Iris pigment epithelial cell (primary cell): ENCODE data around the gene GNAI1.

Experiments
- DNase-seq: peaks from one replicate; pipeline ENCODE4 v3.0.0-alpha.2; 2011; ENCODE audit warnings: low read depth

GNAI1 gene

DNA sequence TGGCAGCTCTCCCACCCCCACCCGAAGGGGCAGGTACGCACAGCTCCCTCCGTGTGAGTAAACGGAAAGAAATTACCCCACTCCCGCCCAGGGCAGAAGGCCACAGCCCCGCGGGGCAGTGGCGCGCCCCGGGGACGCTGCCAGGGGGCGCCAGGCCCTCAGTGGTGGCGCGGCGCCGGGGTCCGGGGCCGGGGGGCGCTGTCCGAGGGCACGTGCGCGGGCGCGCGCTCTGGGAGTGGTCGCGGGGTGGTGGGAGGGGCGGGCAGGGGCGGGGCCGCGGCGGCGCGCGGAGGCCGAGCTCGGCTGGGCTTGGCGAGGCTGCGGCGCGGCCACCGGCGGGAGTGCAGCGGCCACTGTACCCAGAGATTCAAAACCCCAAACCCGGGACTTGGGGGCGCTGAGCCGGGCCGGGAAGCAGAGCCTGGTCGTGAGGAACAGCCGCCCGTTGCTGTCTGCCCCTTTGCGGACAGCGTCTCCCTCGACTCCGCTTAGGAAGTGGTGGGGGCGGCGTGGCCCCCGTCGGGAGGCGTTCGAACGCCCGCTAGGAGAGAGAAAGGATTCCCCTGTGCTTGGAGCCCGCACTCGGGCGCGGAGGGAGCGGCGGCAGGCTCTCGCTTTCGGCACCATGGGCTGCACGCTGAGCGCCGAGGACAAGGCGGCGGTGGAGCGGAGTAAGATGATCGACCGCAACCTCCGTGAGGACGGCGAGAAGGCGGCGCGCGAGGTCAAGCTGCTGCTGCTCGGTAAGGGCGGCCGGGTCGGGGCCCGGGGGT, at the start of gene GNAI1:
Gene GNAI1 (plus strand): TSS at position 296 of the 773 bp plus-strand sequence. CDS start 330 bp downstream, at position 626.
- peak; percentile 81 for DNase-seq

DNA sequence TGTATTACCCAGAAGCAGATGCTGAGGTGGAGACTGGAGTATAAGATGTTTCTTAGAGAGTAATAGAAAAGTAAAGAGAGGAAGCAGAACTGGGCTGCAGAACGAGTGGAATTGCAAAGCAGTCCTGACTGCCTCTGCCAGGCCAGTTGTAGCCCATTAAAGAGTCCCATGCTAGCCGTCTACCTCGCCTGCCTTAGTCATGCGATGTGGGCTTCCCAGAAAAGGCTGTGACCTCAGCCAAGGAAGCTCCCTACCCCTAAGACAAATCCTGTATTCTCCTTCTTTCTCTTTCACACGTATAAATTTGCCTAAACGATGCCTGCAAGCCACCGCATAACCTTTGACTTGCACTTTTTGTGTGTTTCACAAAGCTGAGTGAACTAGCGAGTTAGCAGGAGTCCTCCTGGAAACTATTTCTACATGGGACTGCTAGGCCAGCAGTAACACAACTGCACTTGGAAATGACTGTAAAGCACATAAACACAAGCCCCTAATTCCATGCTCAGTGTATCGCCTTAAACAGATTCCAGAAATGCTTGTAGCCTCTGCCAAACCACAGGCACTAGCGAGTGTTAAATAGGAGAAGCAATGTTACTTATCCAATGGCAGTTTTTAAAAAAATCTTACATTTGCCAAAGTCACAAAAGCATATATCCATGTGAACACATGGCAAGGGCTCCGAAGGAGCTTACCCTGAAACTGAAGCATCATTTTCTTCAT, 47.4 kb upstream of the GNAI1 start:
- peak; percentile 92 for DNase-seq

GRCh38 chr7:80087771-80088170, 46.9 kb upstream of the GNAI1 start:
- DNase-seq: no peak

DNA sequence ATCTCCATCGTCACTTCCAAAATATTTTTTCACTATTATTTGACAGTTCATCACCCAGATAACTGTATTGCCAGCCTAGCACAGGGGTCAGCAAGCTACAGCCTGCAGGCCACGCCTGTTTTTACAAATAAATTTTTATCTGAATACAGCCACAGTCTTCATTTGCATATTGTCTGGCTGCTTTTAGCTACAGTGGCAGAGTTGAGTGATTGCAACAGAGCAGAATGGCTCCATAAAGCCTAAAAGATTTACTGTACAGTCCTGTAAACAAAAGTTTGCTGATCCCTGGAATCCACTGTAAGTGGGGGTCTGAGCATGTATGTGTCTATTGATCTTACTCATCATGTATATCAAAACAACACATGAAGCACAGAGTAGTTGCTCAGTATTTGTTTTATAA, 45.9 kb upstream of the GNAI1 start:
- DNase-seq: peak; percentile 81

DNA sequence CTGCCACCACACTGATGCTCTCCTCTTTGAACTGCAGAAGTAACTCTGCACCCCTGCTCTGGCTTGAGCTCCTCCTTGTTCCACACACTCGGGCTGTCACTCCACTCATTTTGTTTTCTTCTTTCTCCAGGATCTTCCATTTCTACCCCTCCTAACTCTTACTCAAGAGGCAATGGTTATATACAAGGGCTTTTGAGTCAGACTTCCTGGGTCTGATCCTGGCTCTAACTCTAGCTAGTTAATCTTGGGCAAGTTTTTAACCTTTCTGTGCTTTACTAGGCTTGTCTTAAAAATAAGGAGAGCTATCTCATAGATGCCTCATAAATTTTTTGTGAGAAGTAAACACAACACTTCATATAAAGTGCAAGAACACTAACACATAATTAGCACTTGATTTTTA, 45.3 kb upstream of the GNAI1 start:
- peak; percentile 83 for DNase-seq

- no peak for DNase-seq
Measured at GRCh38 chr7:80093349-80093748, 41.3 kb upstream of the GNAI1 start.

GRCh38 chr7:80095545-80095944, 39.1 kb upstream of the GNAI1 start:
- peak; percentile 29 for DNase-seq

GRCh38 chr7:80097756-80098155, 36.9 kb upstream of the GNAI1 start:
- peak; percentile 62 for DNase-seq

GRCh38 chr7:80098795-80099194, 35.8 kb upstream of the GNAI1 start:
- no peak for DNase-seq

DNA sequence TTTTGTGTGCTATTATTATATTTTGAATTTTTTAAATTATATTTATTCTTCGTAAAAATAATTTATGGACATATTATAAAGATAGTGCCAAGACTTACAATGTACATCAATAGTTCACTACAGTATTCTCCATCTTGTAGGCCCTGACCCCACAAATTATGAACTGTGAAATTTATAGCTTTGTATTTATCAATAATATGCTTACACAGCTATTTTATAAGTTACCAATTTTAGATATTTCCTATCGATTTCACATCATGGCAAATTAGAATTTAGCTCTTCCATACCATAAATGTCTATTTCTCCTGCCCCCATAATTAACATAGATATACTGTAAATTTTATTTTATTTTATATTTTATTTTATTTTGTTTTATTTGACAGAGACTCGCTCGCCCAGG, 34.4 kb upstream of the GNAI1 start:
- no peak for DNase-seq

DNA sequence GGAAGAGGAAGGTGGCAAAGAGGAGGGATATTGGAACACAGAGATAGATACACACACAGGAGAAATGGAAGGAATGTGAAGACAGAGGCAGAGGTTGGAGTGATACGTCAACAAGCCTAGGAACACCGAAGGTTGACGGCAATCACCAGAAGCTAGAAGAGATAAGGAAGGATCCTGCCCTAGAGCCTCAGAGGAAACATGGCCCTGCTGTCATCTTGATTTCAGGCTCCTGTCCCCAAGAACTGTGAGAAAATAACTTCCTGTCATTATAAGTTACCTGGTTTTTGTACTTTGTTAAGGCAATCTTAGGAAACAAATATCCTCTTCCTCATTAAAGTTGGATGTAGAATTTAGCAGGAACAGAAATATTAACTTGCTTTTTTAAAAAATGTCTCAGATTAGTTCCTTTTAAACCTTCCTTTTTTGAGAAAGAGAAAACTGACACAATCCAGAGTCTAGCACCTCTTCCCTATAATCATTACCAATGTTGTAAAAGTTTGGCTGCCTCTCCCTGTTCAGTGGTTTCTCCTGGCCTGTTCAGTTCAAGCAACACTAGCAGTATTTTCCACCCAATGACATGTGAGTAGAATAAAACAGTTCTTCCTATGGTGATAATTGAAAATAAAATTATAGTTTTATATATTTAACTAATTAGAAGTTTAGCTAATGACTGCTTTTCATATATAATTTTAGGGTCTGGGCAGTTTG, 28.8 kb upstream of the GNAI1 start:
- no peak for DNase-seq

- DNase-seq: no peak
Measured at GRCh38 chr7:80106498-80107113, 28.0 kb upstream of the GNAI1 start.

- no peak for DNase-seq
Measured at GRCh38 chr7:80107278-80107677, 27.4 kb upstream of the GNAI1 start.

- DNase-seq: no peak
Measured at GRCh38 chr7:80110376-80110775, 24.3 kb upstream of the GNAI1 start.

- no peak for DNase-seq
Measured at GRCh38 chr7:80114159-80114558, 20.5 kb upstream of the GNAI1 start.

DNA sequence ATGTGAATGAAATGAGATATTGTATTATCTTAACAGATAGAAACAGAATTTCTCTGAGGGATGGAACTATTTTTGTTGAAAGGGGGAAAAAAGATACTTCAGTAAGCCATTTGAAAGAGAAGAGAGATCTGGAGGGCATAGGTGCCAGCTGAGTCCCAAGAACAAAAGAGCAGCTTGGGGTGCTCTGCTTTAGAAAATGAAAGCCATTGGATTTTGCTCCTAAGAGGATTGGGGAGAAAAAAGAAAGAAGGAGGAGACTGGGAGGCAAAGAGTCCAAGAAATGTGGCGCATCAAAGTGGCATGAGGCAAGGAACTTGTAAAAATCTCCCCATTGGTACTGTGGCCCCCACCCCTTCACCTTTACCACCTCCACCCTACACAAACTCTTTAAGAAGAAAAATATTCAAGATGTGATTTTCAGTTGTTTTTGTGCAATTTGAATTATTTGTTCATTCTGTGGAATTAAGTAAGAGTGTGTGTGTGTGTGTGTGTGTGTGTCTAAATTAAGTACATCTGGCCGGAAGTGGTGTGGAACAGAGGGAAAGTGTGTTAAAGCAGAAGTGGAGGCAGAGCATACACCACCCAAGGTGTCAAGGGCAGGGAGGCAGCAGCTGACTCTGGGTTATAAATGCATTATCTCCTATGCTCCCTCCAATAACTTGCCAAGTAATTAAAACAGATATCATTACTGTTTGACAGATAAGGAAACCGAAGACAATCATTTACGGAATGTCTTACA, 9.9 kb upstream of the GNAI1 start:
- no peak for DNase-seq

DNA sequence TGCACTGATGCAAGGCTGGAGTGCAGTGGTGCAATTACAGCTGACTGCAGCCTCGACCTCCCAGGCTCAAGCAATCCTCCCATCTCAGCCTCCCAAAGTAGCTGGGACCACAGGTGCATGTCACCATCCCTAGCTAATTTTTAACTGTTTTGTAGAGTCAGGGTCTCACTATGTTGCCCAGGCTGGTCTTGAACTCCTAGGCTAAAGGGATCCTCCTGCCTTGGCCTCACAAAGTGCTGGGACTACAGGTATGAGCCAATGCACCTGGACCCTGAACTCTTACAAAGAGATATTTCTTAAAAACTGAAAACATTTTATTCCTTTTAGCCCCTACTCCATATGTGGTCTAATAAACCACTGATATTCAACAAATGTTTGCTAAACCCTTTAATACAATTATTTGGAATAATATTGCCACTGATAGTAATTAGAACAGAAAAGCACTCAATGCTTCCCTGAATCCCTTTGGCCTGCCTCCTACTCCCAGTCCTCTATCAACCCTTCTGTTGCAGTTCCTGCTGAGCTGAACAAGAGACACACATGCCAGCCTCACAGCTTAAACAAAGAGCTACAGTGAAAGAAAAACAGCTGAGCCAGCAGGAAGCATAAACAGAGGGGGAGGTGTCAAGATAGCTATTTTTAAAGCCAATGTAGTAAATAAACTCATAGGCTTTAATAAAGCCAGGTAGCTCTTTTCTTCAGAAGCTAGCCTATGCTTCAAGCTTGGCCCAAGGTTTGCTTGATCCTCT, 7.0 kb upstream of the GNAI1 start:
- no peak for DNase-seq

GRCh38 chr7:80128918-80129317, 5.7 kb upstream of the GNAI1 start:
- no peak for DNase-seq

- no peak for DNase-seq
Measured at GRCh38 chr7:80129785-80130184, 4.8 kb upstream of the GNAI1 start.

DNA sequence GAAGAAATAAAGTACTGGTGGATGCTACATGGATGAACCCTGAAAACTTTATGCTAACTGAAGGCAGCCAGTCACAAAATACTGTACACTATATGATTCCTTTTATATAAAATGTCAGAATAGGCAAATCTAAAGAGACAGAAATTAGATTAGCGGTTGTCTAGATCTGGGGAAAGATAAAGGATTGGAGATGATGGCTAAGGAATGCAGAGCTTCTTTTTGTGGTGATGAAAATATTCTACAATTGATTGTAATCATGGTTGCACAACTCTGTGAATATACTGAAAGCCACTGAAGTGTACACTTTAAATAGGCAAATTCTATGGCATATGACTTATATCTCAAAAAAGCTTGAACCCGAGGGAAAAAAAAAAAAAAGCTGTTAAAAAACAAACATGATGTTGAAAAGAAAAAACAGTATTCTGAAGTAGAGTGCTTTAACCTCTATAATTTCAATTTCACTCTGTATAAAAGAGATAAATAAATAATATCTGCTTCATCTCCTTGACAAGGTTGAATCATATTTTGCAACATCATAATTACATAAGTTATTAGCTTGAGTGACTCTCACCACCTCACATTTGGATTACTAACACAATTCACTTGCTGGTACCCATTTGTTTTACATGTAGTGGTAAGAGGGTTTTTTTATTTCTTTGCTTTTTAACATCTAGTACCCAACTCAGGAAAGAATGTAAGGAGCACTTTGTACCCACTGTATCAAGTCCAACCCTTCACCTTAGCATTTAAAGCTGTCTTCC, 2.8 kb upstream of the GNAI1 start:
- DNase-seq: peak; percentile 63
